ENCODE results near the gene ABTB2. TPM values are rescaled to one million over a fixed set of nuclear protein-coding genes. Genes with fewer than 3 reads are reported as not detected.

The ABTB2 gene
- total RNA-seq, 1 donor from 2014 or later, result 2.4 TPM

- no peak for FAIRE-seq
- DNase-seq (ENCODE audit: low spot score in 2 of 2), result no peak
Measured at GRCh38 chr11:34268906-34269430, 88.8 kb downstream of the ABTB2 start.

DNA sequence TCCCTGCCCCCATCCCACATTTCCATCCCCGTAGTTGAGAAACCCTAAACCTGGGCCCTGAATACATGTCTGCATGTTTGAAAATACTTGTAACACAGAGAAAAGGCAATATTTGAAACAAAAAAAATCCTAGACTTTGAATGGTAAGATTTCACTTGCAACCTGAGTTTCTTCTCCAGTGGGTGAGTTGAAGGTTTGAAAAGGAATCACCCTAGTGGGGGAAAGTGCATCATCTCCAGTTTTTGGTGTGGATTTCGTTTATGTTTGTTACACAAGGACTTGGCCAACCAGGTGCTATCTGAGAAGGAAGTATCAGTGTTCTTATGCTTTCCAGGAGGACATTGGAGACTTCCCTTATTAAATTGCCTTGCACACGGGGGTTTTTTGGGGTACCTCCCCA is 90.4 kb downstream of the ABTB2 start:
- DNase-seq (ENCODE audit: low spot score in 2 of 2) (no peak), FAIRE-seq (no peak)

DNA sequence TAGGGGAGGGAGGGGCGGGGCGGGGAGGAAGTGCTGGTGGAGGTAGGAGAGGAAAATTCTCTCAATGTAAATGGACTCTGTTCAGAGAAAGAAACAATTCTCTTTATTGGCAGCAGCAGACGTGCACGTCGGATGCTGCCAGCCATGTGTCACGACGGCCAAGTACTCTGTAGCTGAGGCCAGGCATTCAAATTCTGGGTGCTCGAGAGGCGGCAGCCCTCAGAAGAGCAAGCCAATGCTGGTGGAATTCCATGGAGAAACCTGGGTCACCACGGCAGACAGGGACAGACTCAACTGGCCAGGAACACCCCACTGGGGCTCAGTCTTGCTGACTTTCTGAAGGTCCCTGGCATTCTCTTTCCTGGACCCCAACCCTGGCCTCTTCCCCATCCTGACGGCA is 90.8 kb downstream of the ABTB2 start:
- no peak for DNase-seq (ENCODE audit: low spot score in 2 of 2)
- FAIRE-seq, result no peak

DNA sequence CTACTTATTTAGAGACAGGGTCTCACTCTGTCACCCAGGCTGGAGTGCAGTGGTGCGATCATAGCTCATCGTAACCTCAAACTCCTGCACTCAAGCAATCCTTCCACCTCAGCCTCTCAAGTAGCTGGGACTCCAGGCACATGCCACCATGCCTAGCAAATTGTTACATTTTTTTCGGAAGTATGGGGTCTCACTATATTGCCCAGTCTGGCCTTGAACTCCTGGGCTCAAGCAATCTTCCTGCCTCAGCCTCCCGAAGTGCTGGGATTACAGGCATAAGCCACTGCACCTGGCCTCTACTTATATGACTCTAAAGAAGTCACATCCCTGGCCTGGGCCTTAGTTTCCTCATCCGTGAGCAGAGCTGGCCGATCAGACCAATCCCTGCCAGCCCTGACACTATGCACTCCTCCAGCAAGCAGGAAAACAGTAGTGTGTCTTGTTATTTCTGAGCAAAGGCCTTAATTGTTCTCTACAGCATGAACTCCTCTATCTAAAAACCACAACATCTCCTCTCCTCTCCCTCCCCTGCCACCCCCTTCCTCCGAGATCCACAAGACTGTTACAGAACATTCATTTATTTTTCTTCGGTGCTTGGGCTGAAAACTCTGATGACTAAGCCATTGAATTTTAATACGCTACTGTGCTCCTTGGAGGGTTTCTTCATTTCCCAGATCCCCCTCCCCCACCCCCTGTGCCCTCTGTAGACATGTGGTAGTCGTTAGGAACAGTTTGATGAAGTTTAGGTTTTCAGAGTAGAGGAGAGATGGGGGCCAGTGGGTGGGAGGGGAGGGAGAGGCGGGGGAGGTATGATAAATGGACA is 91.5 kb downstream of the ABTB2 start:
- FAIRE-seq (no peak), DNase-seq (ENCODE audit: low spot score in 2 of 2) (peak; percentile 22 to 41)

DNA sequence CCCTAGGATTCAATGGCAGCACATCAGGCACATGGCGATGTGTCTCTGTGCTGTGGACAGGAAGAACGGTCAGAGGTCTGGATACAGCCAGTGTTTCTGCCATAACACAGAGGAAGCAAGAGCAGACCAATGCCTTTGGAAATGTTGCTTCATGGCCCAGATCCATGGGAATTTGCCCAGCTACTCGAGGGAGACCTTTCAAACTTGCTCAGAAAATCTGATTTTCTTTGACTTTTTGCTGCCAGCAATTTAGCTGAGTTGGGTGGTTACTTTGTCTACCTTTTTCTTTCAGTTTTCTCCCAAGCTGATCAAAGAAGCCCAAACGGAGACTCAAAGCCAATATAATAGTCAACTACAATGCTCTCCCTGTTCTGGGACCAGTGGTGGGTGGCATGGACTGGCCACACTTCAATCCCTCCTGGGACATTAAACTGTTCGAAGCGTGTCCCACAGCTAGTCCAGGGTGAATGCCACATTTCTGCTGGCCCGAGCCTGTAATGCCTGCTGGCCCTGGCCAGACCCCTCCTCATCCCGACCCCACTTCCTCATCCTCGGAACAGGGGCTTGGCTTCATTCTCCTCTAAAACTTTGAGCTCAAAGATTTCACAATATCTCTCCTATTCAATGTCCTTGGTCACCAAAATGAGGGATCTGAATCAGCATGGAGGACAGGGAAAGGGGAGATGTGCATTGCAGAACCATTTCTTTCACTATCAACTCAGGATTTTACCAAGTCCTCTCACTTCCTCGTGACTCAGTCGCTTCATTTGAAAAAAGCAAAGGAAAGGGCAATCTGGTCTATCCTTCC is 93.3 kb downstream of the ABTB2 start:
- DNase-seq (ENCODE audit: low spot score in 2 of 2) (no peak), FAIRE-seq (no peak)

DNA sequence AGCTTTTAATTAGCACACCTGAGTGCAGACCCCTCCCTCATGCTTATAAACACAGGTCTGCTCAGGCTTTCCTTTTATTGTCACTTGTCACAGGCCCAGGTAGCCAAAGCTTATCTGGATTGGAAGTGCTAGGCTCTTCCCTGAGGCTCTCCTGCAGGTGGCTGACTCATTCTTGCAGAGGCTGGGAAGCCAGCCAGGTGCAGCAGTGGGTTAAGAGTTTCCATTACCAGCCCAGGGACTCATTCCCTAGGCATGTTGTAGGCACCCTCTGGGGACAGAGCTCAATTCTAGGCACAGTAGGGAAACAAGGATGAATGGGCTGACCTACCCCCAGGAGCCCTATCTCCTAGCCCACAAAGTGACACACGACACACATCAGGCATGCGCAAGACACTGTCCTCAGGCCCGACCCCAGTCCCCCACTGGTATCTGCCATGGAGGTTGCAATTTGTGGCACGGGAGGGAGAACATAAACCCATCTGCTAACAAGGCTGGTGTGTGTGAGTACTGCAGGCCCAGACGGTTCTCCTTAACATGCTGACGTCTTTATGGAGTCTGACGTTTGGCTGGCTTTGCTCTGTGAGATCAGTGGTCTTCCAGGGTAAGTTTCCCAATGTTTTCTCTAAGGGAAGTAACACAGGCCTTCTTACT is 94.2 kb downstream of the ABTB2 start:
- DNase-seq (ENCODE audit: low spot score in 2 of 2), result no peak
- no peak for FAIRE-seq

DNA sequence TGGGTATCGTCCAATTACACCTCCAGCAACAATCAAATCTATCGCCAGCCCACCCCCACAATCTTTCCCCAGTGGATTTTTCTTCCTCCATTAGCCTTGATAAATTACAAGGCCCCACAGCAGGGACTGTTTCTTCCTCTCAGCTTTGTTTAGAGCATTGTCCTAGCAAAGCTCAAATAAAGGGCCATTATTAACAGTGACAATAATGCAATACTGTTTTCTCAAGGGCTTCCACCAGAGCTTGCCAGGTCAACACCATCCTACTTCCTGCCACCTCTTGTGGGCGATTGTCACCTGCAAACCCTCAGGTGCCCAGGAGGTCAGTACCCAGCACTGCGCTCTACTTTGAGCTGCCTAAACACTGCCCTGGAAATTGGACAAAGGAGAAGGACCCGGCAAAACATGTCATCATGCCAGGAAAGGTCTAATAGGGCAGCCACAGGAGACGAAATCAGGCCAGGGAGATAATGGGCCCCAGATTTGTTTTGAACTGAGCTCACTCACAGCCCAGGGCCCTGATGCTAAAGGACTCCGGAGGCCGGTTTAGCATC is 95.2 kb downstream of the ABTB2 start:
- DNase-seq (ENCODE audit: low spot score in 2 of 2), result peak in 1 of 2 donors; percentile 29

DNA sequence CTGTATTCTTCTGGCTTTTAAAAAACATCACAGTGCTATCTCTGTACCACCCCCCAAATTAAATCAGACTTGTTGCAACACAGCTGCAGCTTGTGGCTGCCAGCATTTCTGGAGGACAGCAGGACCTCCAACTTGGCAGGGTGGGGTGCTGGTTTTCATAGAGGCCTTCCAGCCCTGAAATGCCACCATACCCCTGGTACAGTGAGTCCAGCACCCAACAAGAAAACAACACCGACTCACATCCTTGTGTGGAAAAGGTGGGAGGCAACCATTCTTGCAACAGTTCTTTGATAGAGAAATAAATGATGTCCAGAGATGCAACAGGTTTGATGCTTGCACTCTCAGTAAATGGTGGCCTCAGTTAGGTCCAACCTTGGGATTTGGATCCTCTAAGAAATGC is 96.0 kb downstream of the ABTB2 start:
- FAIRE-seq (no peak), DNase-seq (ENCODE audit: low spot score in 2 of 2) (no peak)

More for the DNA sequence above, 95.2 kb downstream of the ABTB2 start:
- no peak for FAIRE-seq

DNA sequence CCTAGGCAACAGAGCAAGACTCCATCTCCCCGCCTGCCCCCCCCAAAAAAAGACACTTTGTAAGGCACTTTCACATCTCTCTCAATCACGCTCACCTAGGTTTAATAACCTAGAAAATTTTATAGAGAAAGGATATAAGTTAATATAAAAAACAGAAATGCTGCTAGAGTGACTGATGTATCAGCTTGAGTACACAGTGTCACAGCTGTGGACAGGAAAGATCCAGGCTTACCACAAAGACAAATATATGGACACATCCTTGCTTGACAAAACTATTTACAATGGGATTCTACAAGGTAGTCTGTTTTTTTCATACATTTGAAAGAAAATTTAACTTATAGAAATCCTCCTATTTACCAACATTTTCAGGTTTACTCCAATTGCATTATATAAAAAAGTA is 96.7 kb downstream of the ABTB2 start:
- FAIRE-seq (no peak), DNase-seq (ENCODE audit: low spot score in 2 of 2) (no peak)

GRCh38 chr11:34260072-34260575 is 97.7 kb downstream of the ABTB2 start:
- FAIRE-seq (no peak), DNase-seq (ENCODE audit: low spot score in 2 of 2) (no peak)

DNA sequence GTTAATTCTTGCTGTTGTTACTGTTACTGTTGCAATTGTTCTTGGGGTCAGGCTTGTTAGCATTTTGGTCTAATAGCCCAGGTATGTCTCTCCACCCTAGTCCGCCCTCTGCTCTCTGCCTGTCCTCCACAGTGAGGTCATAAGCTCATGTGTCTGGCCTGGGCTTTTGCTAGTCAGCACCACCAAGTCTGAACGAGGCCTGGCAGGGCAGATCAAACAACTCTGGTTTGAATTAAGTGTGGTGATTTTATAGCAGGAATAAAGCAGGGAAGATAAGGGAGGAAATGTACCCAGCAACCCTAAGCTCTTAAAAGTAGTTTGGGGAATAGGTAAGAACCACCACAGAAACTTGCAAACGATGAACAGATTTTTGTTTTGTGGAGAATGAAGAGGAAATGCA is 98.7 kb downstream of the ABTB2 start:
- DNase-seq (ENCODE audit: low spot score in 2 of 2) (no peak), FAIRE-seq (no peak)

GRCh38 chr11:34256626-34257025 is 101.2 kb downstream of the ABTB2 start:
- DNase-seq (ENCODE audit: low spot score in 2 of 2) (no peak), FAIRE-seq (no peak)

- no peak for FAIRE-seq
- no peak for DNase-seq (ENCODE audit: low spot score in 2 of 2)
Measured at GRCh38 chr11:34256150-34256549, 101.7 kb downstream of the ABTB2 start.

DNA sequence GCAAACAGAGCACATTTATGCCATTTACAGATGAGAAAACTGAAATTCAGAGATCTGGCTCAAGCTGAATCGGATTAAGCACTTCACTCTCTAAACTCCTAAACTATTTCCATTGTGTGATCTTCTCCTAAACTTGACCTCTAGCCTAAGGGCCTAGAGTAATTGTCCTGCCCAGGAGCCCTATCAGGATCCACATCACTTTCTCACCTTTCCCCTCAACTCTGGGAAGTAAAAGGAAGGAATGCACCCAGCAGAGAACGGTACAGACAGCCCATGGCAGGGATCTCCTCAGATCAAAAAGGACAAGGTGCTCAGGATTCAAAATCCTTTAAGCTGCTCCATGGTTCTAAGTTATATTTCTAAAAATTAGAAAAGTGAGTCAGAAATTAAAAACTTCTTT is 102.7 kb downstream of the ABTB2 start:
- DNase-seq (ENCODE audit: low spot score in 2 of 2) (no peak), FAIRE-seq (no peak)

DNA sequence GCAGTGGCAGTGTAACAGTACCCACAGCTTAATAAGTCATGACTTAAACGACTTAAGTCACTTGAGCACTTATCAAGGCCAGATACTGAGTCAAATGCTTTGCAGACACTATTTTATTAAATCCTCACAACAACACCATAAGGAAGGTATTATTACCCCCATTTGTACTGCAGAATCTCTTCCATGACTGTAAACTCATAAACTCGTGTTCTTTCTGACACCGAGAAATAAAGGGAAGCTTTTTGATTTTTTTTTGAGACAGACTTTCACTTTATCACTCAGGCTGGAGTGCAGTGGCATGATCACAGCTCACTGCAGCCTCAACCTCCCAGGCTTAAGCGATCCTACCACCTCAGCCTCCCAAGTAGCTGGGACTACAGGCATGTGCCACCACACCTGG is 103.8 kb downstream of the ABTB2 start:
- DNase-seq (ENCODE audit: low spot score in 2 of 2) (no peak), FAIRE-seq (no peak)

DNA sequence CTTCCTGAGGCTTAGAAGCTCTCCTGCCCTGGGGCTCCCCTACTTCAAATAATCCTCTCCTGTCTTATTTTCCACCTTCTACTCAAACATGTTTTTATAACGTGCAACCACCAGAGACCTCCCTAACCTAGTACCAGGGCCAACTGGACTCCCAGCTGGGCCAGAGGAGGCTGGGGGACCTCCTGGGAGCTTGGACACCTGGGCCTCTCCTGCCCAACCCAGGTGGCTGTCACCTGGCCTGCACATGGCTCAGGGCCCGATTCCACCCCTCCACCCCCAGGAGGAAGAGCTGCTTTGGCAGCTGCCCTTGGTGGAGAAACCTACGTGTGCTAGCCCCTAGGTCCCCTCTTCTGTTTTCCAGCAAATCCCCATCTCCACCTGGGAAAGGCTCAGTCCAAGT is 105.2 kb downstream of the ABTB2 start:
- FAIRE-seq (no peak), DNase-seq (ENCODE audit: low spot score in 2 of 2) (no peak)

DNA sequence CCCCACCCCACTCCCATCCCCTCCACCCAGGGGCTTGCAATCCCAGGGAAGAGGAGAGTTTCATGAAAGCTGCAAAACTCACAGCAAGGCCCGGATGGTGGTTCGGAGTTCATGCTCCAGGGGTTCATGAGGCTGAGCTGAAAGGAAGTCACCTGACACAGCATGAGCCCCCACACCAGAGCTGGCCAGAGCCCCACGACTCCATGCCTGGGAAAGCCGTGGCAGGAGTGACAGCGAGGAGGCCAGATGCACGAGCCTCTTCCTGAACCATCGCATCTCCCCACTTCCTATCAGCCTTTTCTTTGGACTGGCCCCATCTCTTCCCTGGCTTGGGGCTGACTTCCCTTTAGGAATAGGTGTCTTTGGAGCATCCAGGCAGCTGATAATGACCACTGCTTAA is 105.8 kb downstream of the ABTB2 start:
- FAIRE-seq (no peak), DNase-seq (ENCODE audit: low spot score in 2 of 2) (no peak)

- DNase-seq (ENCODE audit: low spot score in 2 of 2), result no peak
- no peak for FAIRE-seq
Measured at GRCh38 chr11:34251589-34251980, 106.2 kb downstream of the ABTB2 start.

- FAIRE-seq (no peak), DNase-seq (ENCODE audit: low spot score in 2 of 2) (peak in 1 of 2 donors; percentile 61)
Measured at GRCh38 chr11:34250732-34251588, 106.8 kb downstream of the ABTB2 start.

DNA sequence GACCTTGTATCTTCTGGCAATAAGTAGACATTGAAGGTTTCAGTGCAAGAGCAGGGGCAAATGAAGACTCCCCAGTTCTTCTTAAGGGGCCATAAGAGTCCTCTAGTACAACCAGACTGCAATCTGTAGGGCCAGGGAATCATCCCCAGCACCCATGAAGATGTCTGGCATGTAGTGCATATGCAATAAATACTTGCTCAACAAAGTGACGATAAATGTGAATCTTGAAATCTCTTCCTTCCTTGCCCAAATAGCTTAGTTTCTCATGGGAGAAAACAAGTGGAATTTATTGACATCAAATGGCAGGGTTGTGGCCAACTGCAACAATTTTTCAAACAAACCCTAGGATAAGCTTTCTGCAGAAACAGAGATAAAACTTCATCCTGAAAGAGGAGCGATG is 107.6 kb downstream of the ABTB2 start:
- no peak for DNase-seq (ENCODE audit: low spot score in 2 of 2)
- no peak for FAIRE-seq
